Measurements from ENCODE around the gene ASB13.
"Not testable (repeated sequence)": the region's sequence is repeated elsewhere in the genome, so short reads cannot be mapped to it uniquely, and the experiment has no call there.

The ASB13 gene

GRCh38 chr10:5604236-5604925 lies 62.0 kb downstream of the ASB13 start:
- no peak for DNase-seq

- DNase-seq, result no peak
Measured at GRCh38 chr10:5603848-5604170, 62.6 kb downstream of the ASB13 start.

- DNase-seq, result no peak
Measured at GRCh38 chr10:5603091-5603847, 63.1 kb downstream of the ASB13 start.

GRCh38 chr10:5601826-5602495 lies 64.4 kb downstream of the ASB13 start:
- DNase-seq, result no peak

- no peak for DNase-seq
Measured at GRCh38 chr10:5600908-5601307, 65.5 kb downstream of the ASB13 start.

GRCh38 chr10:5599613-5600520 lies 66.5 kb downstream of the ASB13 start:
- no peak for DNase-seq

- no peak for DNase-seq
Measured at GRCh38 chr10:5598085-5598690, 68.2 kb downstream of the ASB13 start.

GRCh38 chr10:5596611-5597341 lies 69.6 kb downstream of the ASB13 start:
- no peak for DNase-seq

- no peak for DNase-seq
Measured at GRCh38 chr10:5595994-5596471, 70.4 kb downstream of the ASB13 start.

GRCh38 chr10:5595591-5595990 lies 70.8 kb downstream of the ASB13 start:
- no peak for DNase-seq

GRCh38 chr10:5595095-5595494 lies 71.3 kb downstream of the ASB13 start:
- DNase-seq, result no peak

GRCh38 chr10:5594271-5595049 lies 71.9 kb downstream of the ASB13 start:
- DNase-seq, result no peak

GRCh38 chr10:5593347-5593746 lies 73.0 kb downstream of the ASB13 start:
- not testable (repeated sequence) for DNase-seq

- DNase-seq, result no peak
Measured at GRCh38 chr10:5592070-5592469, 74.3 kb downstream of the ASB13 start.

GRCh38 chr10:5591336-5591824 lies 75.0 kb downstream of the ASB13 start:
- DNase-seq, result no peak

- DNase-seq, result no peak
Measured at GRCh38 chr10:5590816-5591215, 75.6 kb downstream of the ASB13 start.

- DNase-seq, result no peak
Measured at GRCh38 chr10:5589661-5590511, 76.5 kb downstream of the ASB13 start.

GRCh38 chr10:5589011-5589660 lies 77.3 kb downstream of the ASB13 start:
- DNase-seq, result no peak
